Trophoblast cell (in vitro differentiated cells and primary cell): ENCODE measurements around the gene NFIC.
A peak's percentile ranks its signal among the peaks of the same experiment; 100 is the strongest.
"Not testable (repeated sequence)": the region's sequence is repeated elsewhere in the genome, so short reads cannot be mapped to it uniquely, and the experiment has no call there.

Experiments used
- DNase-seq, 2 donors: peaks; one replicate each; pipeline ENCODE4 v3.0.0-alpha.2; 2016
- H2AFZ ChIP-seq: 2 replicates; pipeline ENCODE4 v1.6.1; 2013; ENCODE audit warnings: low read length, moderate library complexity, mild to moderate bottlenecking; ENCODE audit not compliant: insufficient read depth, poor library complexity
- H2AK5ac ChIP-seq: 2 replicates; pipeline ENCODE4 v1.6.1; 2013; ENCODE audit warnings: mild to moderate bottlenecking, low read length
- H2BK120ac ChIP-seq: 2 replicates; pipeline ENCODE4 v1.6.1; 2013; ENCODE audit warnings: low read length, mild to moderate bottlenecking, moderate library complexity; ENCODE audit not compliant: insufficient read depth, poor library complexity
- H2BK12ac ChIP-seq: 2 replicates; pipeline ENCODE4 v1.6.1; 2013; ENCODE audit warnings: mild to moderate bottlenecking, low read length, moderate library complexity
- H2BK5ac ChIP-seq: 2 replicates; pipeline ENCODE4 v1.6.1; 2013; ENCODE audit warnings: low read length, low read depth, moderate library complexity, mild to moderate bottlenecking; ENCODE audit not compliant: poor library complexity
- H3K14ac ChIP-seq: 2 replicates; pipeline ENCODE4 v1.6.1; 2013; ENCODE audit warnings: mild to moderate bottlenecking, low read length
- H3K18ac ChIP-seq: 2 replicates; pipeline ENCODE4 v1.6.1; 2013; ENCODE audit warnings: mild to moderate bottlenecking, low read length
- H3K23ac ChIP-seq: 2 replicates; pipeline ENCODE4 v1.6.1; 2013; ENCODE audit warnings: low read length
- H3K27ac ChIP-seq: 2 replicates; pipeline ENCODE4 v1.5.1; 2013; ENCODE audit warnings: low read depth, mild to moderate bottlenecking, inconsistent platforms, low read length, moderate library complexity
- H3K27me3 ChIP-seq: 2 replicates; pipeline ENCODE4 v1.6.1; 2013; ENCODE audit warnings: inconsistent platforms, mild to moderate bottlenecking, low read length, moderate library complexity; ENCODE audit not compliant: insufficient read depth
- H3K36me3 ChIP-seq, 2 experiments: 1 replicate in 1 of 2; 2 replicates in 1 of 2; pipeline ENCODE4 v1.6.1; 2013; ENCODE audit warnings: low read length in 2 of 2, mild to moderate bottlenecking in 2 of 2, moderate library complexity in 1 of 2; ENCODE audit not compliant: insufficient read depth in 2 of 2, control insufficient read depth in 1 of 2
- H3K4ac ChIP-seq: 2 replicates; pipeline ENCODE4 v1.6.1; 2013; ENCODE audit warnings: low read depth, mild to moderate bottlenecking, low read length, moderate library complexity
- H3K4me1 ChIP-seq, 2 experiments: 1 replicate in 1 of 2; 2 replicates in 1 of 2; pipeline ENCODE4 v1.6.1; 2013; ENCODE audit warnings: low read length in 2 of 2, mild to moderate bottlenecking in 2 of 2, moderate library complexity in 1 of 2; ENCODE audit not compliant: insufficient read depth in 2 of 2, control insufficient read depth in 1 of 2
- H3K4me2 ChIP-seq: 2 replicates; pipeline ENCODE4 v1.6.1; 2013; ENCODE audit warnings: inconsistent platforms, mild to moderate bottlenecking, low read length, moderate library complexity
- H3K4me3 ChIP-seq: 2 replicates; pipeline ENCODE4 v1.5.1; 2013; ENCODE audit warnings: mild to moderate bottlenecking, low read depth, low read length, inconsistent platforms
- H3K79me1 ChIP-seq: one replicate; pipeline ENCODE4 v1.6.1; 2013; ENCODE audit warnings: low read length
- H3K79me2 ChIP-seq: 2 replicates; pipeline ENCODE4 v1.6.1; 2013; ENCODE audit warnings: low read length, mild to moderate bottlenecking; ENCODE audit not compliant: control insufficient read depth, insufficient read depth, poor library complexity
- H3K9ac ChIP-seq: 2 replicates; pipeline ENCODE4 v1.6.1; 2013; ENCODE audit warnings: mild to moderate bottlenecking, low read length
- H3K9me3 ChIP-seq: 2 replicates; pipeline ENCODE4 v1.6.1; 2013; ENCODE audit warnings: low read depth, mild to moderate bottlenecking, control low read depth, inconsistent platforms, low read length; ENCODE audit not compliant: insufficient read depth
- H4K12ac ChIP-seq: 2 replicates; pipeline ENCODE4 v1.6.1; 2013; ENCODE audit warnings: low read depth, mild to moderate bottlenecking, low read length, moderate library complexity
- H4K8ac ChIP-seq: 2 replicates; pipeline ENCODE4 v1.6.1; 2013; ENCODE audit warnings: low read depth, mild to moderate bottlenecking, low read length, moderate library complexity
- H4K91ac ChIP-seq: one replicate; pipeline ENCODE4 v1.6.1; 2013; ENCODE audit warnings: low read depth, mild to moderate bottlenecking, low read length, moderate library complexity
- WGBS: extraction: QIAGEN DNeasy Blood & Tissue Kit; methylation state at CpG from one replicate; pipeline ENCODE4 v1.1.7; 2013; ENCODE audit warnings: missing lambda C conversion rate; ENCODE audit not compliant: insufficient read length, insufficient coverage; ENCODE audit errors: extremely low coverage; 5-methylcytosine and 5-hydroxymethylcytosine counted together

Gene NFIC

DNA sequence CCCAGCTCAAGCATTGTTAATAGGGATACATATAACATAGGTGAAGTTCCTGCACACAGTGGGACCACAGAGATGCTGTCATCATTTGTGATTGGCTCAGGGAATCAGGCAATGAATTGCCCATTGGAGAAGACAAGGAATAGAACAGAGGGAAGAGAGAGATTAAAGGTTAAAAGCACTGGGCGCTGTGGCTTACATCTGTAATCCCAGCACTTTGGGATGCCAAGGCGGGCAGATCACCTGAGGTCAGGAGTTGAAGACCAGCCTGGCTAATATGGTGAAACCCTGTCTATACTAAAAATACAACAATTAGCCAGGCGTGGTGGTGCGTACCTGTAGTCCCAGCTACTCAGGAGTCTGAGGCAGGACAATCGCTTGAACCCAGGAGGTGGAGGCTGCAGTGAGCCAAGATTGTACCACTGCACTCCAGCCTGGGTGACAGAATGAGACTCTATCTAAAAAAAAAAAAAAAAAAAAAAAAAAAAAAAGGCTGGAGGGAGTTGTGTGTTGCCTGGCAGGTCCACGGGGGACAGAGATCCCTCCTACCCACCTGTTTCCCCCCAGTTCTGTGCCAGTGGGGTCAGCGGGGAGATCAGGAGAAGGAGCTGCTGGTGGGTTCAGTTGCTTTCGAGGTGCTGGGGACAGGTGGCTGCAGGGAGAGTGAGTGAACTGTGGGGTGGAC lies 31.5 kb upstream of the NFIC start:
- not testable (repeated sequence) for H3K27me3 ChIP-seq, H2AK5ac ChIP-seq, H3K79me2 ChIP-seq, H2AFZ ChIP-seq, H4K91ac ChIP-seq, H2BK5ac ChIP-seq, H4K12ac ChIP-seq, H3K4ac ChIP-seq, H2BK12ac ChIP-seq, H2BK120ac ChIP-seq, H3K14ac ChIP-seq, H3K23ac ChIP-seq, H3K36me3 ChIP-seq, H3K79me1 ChIP-seq, H3K4me1 ChIP-seq, H4K8ac ChIP-seq, H3K9ac ChIP-seq, H3K27ac ChIP-seq, DNase-seq, H3K4me3 ChIP-seq, H3K9me3 ChIP-seq, H3K4me2 ChIP-seq, H3K18ac ChIP-seq
- WGBS: no CpG with 5 or more reads among the region's 8 CpGs

DNA sequence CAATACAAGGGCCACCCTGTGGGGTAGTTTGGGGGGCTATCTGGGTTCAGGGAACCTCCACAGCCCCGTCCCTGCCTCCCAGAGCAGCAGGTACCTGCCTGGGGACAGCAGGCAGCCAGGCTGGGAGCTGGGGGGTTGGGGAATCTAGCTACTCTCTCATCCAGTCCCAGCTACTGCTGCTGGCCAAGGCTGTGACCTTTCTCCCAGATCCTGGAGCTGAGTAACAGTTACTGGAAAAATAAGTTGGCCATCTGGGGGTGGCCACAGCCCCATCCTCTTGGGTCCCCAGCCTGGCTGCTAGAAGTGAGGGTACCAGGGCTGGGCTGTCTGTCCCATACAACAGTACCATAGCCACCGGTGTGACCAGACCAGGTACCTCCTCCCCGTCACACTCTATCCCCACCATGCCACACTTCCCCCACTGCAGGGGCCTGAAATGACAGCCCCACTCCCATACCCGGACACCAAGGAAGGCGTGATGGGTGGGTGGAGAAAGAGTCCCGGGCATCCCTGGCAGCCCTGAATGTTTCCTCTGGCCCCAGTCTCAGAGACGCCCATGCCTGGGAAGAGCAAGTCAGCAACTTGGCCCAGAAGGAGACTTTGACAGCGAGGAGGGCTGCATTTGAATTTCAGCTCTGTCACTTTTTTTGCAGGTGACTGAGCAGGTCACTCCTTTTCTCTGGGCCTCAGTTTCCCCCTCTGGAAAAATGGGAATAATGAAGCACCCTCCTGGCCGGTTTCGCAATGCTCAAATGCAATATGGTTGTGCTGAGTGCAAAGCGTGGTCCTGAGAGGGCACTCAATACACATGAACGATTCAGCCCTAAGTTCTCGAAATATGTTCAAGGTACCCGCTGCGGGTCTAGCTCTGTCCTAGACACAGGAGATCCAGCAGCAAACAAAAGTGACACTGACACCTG lies 30.7 kb upstream of the NFIC start:
- Histone ChIP-seq H4K8ac (no peak overlapping the region), H3K4me1 (no peaks in the 10 kb centered on the region), H4K91ac (no peak overlapping the region), H2AFZ (peak overlapping the region; percentile 18), H2BK120ac (no peak overlapping the region), H3K79me2 (no peaks in the 10 kb centered on the region), H3K36me3 (no peaks in the 10 kb centered on the region), H4K12ac (no peak overlapping the region), H3K9ac (no peak overlapping the region), H3K27ac (no peak overlapping the region), H3K14ac (no peak overlapping the region), H2BK12ac (no peak overlapping the region), H3K23ac (no peak overlapping the region), H3K4me2 (no peak overlapping the region), H3K18ac (no peak overlapping the region), H3K4me3 (no peak overlapping the region), H3K27me3 (no peaks in the 10 kb centered on the region), H3K79me1 (no peaks in the 10 kb centered on the region), H2BK5ac (no peak overlapping the region), H2AK5ac (no peak overlapping the region), H3K4ac (no peak overlapping the region), H3K9me3 (peaks cover 2% of the 10 kb centered on the region)
- no CpG with 5 or more reads among the region's 15 CpGs for WGBS
- no peak for DNase-seq

DNA sequence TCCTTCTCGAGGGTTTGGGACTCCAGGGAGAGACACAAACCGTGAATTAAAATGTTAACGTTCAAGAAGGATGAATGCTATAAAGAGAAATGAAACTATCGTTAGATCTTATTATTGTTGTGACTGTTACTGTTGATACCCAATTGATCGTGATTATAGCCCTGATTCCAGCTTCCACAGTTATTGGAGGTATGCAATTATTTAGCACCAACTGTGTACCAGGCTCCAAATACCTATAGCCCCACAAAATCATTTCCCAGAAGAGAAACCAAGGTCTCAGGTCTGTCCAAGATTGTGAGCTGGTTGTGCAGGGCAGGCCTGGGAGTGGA lies 30.1 kb upstream of the NFIC start:
- Histone ChIP-seq H3K4me2 (no peak overlapping the region), H3K36me3 (no peaks in the 10 kb centered on the region), H2AK5ac (no peak overlapping the region), H2BK5ac (no peak overlapping the region), H4K91ac (no peak overlapping the region), H3K9me3 (peaks cover 2% of the 10 kb centered on the region), H4K8ac (no peak overlapping the region), H3K18ac (no peak overlapping the region), H2BK120ac (no peak overlapping the region), H4K12ac (no peak overlapping the region), H3K4me3 (no peak overlapping the region), H3K27ac (no peak overlapping the region), H3K14ac (no peak overlapping the region), H3K27me3 (no peaks in the 10 kb centered on the region), H3K79me2 (no peaks in the 10 kb centered on the region), H3K23ac (no peak overlapping the region), H3K4me1 (no peaks in the 10 kb centered on the region), H2BK12ac (no peak overlapping the region), H3K9ac (no peak overlapping the region), H3K4ac (no peak overlapping the region), H2AFZ (no peak overlapping the region), H3K79me1 (no peaks in the 10 kb centered on the region)
- no CpG with 5 or more reads among the region's 5 CpGs for WGBS
- DNase-seq: no peak

DNA sequence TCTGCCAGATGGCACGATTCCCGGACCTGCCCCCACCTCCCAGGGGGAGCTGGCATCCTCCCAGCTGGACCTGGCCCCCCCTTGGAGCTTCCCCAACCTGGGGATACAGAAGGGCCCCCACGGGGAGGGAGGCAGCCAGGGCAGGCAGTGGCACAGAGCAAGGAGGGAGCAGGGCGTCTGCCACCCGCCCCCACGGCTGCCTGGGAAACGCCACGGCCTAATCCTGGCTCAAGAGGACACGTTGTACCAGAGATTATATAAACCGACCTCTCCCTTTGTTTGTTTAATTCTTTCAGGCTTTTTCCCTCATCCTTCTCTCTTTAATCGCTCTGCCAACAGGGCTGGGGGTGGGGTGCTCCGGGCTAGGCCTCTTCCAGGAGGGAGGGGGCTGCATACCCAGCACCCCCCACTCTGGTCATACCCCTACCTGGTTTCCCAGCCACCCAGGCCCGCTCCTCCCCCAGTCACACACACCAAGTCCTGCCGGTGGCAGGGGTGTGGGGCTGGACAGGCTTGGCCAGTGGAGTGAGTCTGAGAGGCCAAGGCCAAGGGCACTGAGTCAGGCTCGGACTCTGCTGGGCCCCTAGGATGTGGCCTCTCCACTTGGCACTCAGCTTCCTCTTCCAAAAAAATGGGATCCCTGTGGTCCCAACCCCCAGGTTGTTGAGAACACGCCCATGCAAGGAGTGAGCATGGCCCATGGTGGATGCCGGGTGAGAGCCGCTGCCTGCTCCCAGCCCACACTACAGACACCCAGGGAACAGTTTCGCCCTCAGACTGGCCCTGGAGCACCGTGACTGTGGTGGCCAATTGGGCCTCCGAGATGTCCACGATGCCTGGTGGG lies 29.5 kb upstream of the NFIC start:
- DNase-seq: no peak
- Histone ChIP-seq H3K27me3 (no peaks in the 10 kb centered on the region), H3K9me3 (peaks cover 2% of the 10 kb centered on the region), H2BK12ac (no peak overlapping the region), H2BK120ac (no peak overlapping the region), H2AFZ (no peak overlapping the region), H3K36me3 (no peaks in the 10 kb centered on the region), H3K14ac (no peak overlapping the region), H4K12ac (no peak overlapping the region), H3K79me1 (no peaks in the 10 kb centered on the region), H2AK5ac (no peak overlapping the region), H3K4me1 (no peaks in the 10 kb centered on the region), H3K23ac (no peak overlapping the region), H3K18ac (no peak overlapping the region), H4K8ac (no peak overlapping the region), H3K4ac (no peak overlapping the region), H3K79me2 (no peaks in the 10 kb centered on the region), H3K4me2 (no peak overlapping the region), H3K9ac (no peak overlapping the region), H3K4me3 (no peak overlapping the region), H3K27ac (no peak overlapping the region), H2BK5ac (no peak overlapping the region), H4K91ac (no peak overlapping the region)
- WGBS: no CpG with 5 or more reads among the region's 22 CpGs
